Hepatocyte (in vitro differentiated cells): ENCODE results near the gene CARS2.

ENCODE experiments used
- CTCF ChIP-seq: fragments of 200-600 bp; sonication (generic); IDR thresholded peaks from 2 replicates; pipeline ENCODE4 v1.5.1; 2016; ENCODE audit warnings: antibody characterized with exemption, mild to moderate bottlenecking; ENCODE audit not compliant: poor library complexity
- EZH2 ChIP-seq: fragments of 200-600 bp; sonication (generic); IDR thresholded peaks from 2 replicates; pipeline ENCODE4 v1.6.1; 2016; ENCODE audit warnings: antibody characterized with exemption, mild to moderate bottlenecking, borderline replicate concordance
- EZH2phosphoT487 ChIP-seq: fragments of 200-600 bp; sonication (generic); IDR thresholded peaks from one replicate; pipeline ENCODE4 v1.6.1; 2018; ENCODE audit warnings: antibody characterized with exemption, mild to moderate bottlenecking, low read depth, moderate library complexity; ENCODE audit not compliant: unreplicated experiment, severe bottlenecking

GRCh38 chr13:110637747-110638146, 68.2 kb downstream of the CARS2 start:
- no peak for TF ChIP-seq CTCF
- no peak for TF ChIP-seq EZH2
- TF ChIP-seq EZH2phosphoT487, result no peak
